ENCODE measurements around the gene ANKRD20A1.
"Not testable (repeated sequence)": the region's sequence is repeated elsewhere in the genome, so short reads cannot be mapped to it uniquely, and the experiment has no call there.

Gene ANKRD20A1

DNA sequence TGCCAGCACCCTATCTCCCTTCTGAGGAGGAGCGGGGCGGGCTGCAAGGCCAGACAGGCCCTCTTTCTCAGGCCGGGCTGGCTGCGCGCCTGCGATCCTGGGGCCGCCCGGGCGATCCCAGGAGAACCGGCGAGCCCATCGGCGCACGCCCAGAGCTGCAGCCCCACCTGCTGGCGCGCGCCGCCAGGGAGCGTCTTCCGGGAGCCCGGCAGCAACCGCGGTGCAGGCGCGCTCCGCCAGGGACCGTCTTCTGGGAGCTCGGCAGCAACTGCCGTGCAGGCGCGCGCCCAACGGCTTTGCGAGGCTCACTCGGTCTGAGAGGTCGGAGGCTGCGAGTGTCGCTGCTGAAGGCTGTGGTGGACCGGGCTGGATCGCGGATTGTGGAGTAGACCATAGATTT, at the start of gene ANKRD20A1:
TSS of gene ANKRD20A1 (plus strand) at position 61 of the 400 bp plus-strand sequence. CDS start 496 bp downstream, outside the sequence.
- not testable (repeated sequence) for DNase-seq

DNA sequence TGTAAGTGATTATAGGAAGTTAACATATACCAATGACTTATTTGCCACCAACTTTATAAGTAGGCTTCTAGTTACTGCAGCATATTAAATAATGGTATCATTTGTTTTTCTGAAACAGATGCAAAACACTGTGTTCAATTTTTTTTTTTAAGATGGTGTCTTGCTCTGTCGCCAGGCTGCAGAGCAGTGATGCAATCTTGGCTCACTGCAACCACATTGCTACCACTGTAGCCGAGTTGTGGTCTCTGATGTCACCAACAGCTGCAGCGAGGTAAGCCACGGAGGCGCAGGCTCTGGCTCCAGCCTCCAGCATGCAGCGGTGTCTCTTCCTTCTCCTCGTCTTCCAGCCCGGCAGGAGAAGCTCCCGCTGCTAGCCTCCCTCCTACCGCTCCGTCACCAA, 26.6 kb upstream of the ANKRD20A1 start:
- DNase-seq: not testable (repeated sequence)

All from activated naive CD4-positive, alpha-beta T cell treated with Interleukin-2 at 50 U/mL for 16 hours (primary cell).